HCT116 (cell line): ENCODE data around the gene SLC25A31.

Experiments
- POLR2A ChIP-seq: IDR thresholded peaks from 2 replicates; pipeline ENCODE4 v1.7.0; 2011; ENCODE audit warnings: borderline replicate concordance; ENCODE audit not compliant: insufficient read depth, insufficient read length; ENCODE audit errors: extremely low read depth
- POLR2AphosphoS5 ChIP-seq: IDR thresholded peaks from 2 replicates; pipeline ENCODE4 v1.6.1; 2011; ENCODE audit warnings: mild to moderate bottlenecking, low read depth, low read length, moderate library complexity

- TF ChIP-seq POLR2AphosphoS5 = no peak
- no peak for TF ChIP-seq POLR2A
Observed at GRCh38 chr4:127778102-127778501, 47.9 kb downstream of the SLC25A31 start.
